Left lobe of liver (tissue), 2 donors: ENCODE data around the gene KLHL1. TPM values are rescaled to one million over a fixed set of nuclear protein-coding genes. Genes with fewer than 3 reads are reported as not detected.
A peak's percentile ranks its signal among the peaks of the same experiment; 100 is the strongest.

Experiments used
- ATAC-seq: fragments of 200-7000 bp; cut with Tn5 transposase; one replicate; pipeline ENCODE4 v1.9.1; 2020; ENCODE audit warnings: mild to moderate bottlenecking, moderate library complexity
- DNase-seq: peaks from one replicate; pipeline ENCODE4 v3.0.0-alpha.2; 2020; ENCODE audit warnings: low spot score
- total RNA-seq: library from RNA; stranded (reverse); gene quantifications from one replicate; pipeline ENCODE4 v1.2.1, GENCODE V29; 2021
- donor health status: DM: no; HTN: no; CAD: no; lungs with moderate emphysema.
- donor health status: DM: no; HTN: yes; CAD: no.

The KLHL1 gene
- total RNA-seq, 1 donor from 2014 or later, result not detected

DNA sequence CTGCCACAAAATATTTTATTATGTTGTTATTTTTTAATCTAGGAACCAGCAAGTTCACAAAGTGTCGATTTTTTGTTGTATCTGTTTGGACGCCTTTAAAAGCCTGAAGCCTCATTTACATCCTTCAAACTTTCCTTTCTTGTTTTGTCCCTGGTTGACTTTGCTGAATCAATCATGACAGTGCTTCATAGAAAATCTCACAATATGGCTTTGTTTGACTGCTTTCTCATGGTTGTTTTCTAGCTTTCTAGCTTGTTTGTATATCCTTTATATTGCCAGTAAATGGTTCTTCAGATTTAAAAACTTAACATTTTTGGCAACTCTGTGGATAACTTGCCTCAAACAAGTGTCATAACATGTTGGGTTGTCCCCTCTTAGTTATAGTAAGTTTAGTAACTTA, 84.7 kb downstream of the KLHL1 start:
- ATAC-seq (no peak), DNase-seq (no peak)

DNA sequence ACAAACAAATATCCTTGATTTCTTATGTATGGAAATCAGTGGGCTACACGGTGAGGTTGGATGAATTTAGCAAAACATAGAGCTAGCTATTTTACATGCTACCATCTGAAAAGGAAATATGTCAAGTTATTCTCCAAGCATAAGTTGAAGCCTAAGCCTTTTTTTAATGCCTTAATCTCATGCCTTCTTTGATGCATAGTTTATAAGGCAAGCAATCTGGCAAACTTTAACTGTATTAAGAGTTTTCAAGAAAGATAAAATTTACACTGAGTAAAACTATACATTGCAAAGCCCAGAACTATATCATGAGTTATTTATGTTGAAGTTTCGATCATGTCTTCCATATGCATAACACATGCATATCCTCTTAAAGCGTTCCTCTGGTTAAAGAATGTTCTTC, 85.6 kb downstream of the KLHL1 start:
- ATAC-seq (no peak), DNase-seq (no peak)

DNA sequence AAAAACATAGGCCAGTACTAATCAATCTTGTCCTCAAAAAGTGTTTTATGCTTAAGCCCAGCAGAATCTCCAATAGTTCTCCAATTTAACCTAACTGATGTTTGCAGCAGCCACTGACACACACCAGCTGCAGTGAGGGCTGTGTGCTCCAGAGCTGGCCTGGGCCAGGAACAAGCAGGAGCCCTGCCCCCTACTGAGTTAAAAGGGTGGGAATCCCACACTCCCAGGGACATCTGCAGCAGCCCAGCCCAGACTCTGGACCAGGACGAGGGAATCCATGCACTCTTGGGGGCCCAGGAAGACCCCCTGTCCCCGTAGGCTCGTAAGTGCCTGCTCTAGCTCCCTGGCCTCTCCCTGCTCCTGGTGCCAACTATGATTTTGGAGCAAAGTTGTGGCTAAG, 92.1 kb downstream of the KLHL1 start:
- ATAC-seq, result no peak
- DNase-seq, result no peak

DNA sequence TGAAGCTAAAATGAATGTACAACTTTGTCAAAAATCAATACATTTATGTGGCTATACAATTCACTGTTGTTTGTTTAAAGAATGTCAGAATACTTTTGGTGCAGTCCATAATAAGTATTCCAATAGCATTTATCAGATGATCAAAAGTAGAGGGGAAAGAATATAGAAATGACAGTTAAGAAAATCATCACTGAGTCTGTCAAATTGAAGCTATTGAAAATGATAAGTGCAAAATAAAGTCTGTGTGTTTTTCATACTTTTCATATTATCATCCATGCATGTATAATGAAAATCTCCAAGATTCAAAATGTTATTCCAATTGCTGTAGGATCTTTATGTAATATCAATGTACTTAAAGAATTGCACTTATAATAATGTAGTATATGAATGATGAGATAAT, 93.9 kb downstream of the KLHL1 start:
- DNase-seq (no peak), ATAC-seq (no peak)

DNA sequence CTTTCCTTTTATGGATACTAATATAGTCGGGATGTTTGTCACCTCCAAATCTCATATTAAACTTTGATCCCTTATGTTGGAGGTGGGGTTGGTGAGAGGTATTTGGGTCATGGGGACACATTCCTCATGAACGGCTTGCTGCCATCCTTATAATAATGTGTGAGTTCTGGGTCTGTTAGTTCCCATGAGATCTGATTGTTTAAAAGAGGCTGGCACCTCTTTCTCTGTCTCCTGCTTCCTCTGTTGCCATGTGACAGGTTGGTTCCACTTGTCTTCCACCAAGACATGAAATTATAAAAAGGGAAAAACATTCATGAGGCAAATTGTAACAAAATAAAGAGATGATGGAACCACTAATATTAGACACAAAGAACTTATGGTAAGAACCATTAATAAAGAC, 108.4 kb downstream of the KLHL1 start:
- no peak for DNase-seq
- peak; percentile 44 for ATAC-seq

DNA sequence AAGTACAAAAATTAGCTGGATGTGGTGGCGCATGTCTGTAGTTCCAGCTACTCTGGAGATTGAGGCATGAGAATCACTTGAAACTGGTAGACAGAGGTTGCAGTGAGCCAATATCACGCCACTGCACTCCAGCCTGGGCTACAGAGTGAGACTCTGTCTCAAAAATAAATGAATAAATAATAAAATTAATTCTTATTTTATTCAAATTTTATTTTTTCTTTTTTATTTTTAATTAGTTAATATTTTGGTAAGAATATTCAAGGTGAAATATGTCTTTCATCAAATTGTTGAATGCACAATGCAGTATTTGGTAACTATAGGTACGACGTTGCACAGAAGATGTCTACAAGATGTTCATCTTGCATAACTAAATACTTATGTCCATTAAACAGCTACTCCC, 111.2 kb downstream of the KLHL1 start:
- DNase-seq, result no peak
- no peak for ATAC-seq

DNA sequence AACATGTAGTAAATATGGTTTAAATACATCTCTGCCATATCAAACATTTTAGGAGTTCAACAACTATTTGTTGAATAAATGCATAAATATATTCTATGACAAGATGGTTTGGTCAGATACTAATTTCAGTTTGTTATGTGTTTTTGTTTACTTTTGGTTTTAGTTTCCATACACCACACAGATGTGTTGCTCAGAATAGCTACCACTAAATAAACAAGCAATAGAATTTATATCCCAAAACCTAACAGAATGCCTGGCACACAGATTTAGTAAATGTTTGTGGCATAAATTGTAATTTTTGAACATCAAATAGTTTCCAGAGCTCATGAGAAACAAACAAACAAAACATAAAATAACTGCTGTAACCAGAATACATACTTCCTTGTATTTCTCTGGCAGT, 127.5 kb downstream of the KLHL1 start:
- DNase-seq, result no peak
- ATAC-seq, result no peak

DNA sequence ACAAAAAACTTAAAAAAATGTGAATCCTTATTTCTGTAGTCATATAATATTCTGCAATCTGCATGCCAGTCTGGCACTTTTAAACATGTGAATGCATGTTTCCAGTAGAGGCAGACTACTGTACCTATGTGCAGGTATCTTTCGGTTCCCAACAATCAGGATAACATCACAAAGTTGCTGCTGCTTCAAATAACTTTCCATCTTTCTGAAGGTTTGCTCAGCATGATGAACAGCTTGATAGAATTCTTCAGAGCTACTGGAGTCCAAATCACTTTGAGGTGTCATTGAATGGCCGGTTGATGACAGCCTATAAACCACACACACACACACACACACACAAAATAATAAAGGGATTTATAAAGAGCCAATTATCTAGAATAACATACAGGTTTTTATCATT, 132.8 kb downstream of the KLHL1 start:
- ATAC-seq, result no peak
- no peak for DNase-seq

DNA sequence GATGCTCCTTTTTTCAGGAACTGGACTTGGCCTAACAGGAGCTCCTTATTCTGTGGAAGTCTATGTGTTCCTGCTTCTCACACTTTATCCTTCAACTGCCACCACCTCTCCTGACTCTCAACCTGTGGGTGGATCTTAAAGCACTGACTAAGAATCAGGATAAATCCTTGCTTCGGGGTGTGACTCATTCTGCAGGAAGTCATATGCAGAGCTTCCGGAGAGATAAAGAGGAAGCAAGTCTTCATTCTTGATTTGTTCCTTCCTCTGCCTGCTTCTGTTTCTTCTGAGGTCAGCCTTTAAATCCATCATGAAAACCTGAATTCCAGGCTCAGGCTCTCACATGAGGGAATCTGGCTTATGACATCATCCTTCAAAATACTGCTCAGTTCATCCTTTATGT, 137.7 kb downstream of the KLHL1 start:
- ATAC-seq (no peak), DNase-seq (no peak)

DNA sequence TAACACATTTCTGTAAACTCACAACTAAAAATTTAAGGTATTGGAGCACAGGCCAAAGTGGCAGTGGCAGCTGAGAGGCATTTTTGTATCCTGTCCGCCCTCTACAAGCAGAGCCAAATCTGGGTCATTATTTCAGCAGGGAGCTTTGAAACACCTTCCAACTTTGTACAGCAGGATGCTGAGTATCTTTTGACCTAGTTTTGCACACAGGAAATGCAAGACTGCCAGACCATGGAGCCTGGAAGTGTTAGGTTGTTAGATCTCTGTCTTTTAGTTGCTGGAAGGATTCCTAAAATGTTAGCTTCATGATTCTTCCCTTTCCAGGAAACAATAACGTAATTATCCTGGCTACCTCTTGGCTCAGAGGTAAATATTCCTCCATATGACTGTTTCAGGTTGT, 149.2 kb downstream of the KLHL1 start:
- ATAC-seq (no peak), DNase-seq (no peak)

DNA sequence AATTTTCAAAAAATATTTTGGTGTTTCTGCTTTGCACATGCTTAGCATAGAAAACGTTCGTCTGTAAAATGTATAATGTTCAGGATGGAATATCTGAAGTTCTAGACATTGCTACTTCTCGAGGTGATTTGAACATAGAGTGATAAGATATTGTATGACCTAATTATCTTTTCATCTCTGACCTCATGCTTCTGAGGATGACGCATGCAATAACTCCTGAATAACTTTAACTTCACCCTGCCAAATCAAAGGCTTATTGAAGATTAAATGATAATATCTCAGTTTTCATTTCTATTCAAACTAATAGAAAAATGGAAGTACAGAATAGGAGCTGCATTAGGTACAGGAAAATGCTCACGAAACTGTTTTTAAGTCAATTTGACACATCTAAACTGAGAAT, 151.4 kb downstream of the KLHL1 start:
- DNase-seq (no peak), ATAC-seq (no peak)

DNA sequence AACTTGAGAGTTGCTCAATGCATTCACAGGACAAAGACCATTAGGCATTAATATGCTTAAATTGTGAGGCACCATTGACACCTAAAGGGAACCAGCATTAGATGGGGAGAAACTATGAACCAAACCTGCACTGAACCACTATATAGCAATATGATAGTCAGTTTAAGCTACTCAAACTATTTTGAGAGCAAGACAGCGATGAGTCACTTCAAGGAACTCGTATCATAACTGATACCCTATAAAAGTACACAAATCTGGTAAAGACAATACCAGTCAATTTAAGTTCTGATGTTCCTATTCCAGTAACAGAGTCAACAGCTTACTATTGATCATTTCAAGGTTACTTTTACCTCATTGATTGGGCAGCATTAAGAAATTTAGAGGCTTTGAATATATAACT, 151.9 kb downstream of the KLHL1 start:
- no peak for ATAC-seq

DNA sequence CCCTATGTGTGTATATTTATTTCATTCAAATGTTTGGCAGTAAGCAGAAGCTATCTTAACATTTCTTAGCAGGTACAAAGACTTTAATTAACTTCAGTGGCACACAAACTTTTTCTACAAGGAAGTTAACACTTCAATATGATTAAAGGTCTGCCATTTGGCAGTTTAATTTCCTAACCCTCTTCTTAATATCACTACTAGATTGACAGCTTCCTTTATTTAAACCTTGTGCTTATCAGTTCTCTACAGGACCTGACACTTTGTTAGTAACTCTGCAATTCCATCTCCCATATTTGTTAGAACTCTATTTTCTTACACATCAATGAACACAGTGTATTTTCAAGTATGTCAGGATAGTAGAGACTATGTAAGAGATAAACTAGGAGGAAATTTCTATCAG, 153.0 kb downstream of the KLHL1 start:
- DNase-seq, result no peak
- no peak for ATAC-seq

More for the DNA sequence above, 151.9 kb downstream of the KLHL1 start:
- DNase-seq, result no peak

DNA sequence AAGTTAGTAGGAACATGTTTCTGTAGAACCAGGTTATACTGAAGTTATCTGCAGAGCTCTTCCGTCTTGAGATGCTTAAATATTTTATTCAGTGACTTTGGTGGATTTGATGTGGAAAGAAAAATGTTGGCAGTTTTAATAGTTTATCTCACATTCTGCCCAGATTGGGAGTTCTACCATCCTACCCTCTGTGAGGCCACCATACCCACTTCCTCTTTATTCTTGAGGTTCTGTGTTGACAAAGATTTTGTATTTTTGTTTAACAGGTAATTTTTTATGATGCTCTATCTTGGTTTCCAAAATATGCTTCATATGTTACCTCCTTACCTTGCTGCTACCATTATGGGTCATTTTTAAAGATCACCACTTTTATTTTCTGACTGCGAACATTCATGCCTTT, 156.8 kb downstream of the KLHL1 start:
- ATAC-seq, result no peak
- no peak for DNase-seq

DNA sequence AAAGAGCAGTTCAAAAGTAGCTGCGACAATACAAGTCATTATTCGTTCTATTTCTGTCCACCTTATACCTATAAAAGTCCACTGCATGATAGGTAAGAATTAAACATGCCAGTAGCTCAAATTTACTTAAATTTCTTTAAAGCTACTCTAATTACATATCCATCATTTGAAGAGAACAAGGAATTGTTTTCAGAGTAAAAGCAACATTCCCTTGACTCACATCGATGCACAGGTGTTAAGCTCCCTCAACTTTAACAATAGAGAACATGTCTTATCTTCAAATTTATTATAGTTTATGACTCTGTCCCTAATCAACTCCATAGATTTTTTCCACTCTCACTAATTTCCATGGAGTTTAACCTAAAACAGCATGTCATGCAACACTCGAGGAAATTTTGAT, 158.1 kb downstream of the KLHL1 start:
- DNase-seq, result no peak
- ATAC-seq, result no peak

DNA sequence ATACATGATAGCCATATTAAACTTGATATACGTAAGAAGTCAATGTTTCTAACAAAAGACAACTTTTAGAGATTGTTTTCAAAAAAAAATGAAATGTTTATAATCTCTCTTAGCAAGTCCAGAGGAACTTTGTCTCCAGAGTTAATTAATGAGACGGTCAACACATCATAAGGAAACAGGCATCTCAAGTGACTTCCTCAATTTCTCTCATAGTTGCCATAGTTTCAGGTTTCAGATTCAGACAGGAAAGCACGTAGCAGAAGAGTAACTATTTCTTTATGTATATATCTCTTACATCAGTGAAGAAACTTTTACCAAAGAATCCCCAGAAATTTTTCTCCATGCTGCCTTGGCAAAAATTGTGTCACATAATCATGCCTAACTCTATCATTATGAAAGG, 160.2 kb downstream of the KLHL1 start:
- no peak for ATAC-seq

DNA sequence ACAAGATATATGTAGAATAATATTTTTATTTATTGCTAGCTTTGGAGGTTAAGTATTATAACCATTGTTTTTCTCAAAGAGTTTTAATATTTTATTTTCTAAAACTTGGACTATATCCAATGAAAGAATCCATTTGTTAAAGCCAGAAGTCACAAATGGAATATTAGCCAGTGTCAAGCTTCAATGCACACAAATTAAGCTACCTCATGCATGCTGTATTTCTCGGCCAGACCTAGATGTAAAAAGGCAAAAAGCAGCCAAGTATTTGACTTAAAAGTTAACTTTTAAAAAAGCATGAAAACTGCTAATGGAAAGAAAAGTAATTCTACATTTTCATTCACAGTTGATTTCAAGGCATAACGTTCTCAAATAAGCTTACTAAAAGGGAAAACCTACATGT, 160.7 kb downstream of the KLHL1 start:
- ATAC-seq (no peak), DNase-seq (no peak)

More for the DNA sequence above, 160.2 kb downstream of the KLHL1 start:
- no peak for DNase-seq

DNA sequence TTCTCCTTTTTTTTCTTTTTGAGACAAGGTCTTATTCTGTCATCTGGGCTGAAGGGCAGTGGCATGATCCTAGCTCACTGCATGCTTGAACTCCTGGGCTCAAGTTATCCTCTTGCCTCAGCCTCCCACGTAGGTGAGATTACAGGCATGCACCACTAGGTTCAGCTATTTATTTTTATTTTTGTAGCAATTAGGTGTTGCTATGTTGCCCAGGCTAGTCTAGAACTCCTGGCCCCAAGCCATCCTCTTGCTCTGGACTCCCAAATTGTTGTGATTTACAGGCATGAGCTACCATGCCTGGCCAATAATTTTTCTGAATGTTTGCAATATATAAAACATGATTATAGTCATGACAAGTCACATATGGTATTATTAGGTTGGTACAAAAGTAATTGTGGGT, 161.7 kb downstream of the KLHL1 start:
- ATAC-seq (no peak), DNase-seq (no peak)

DNA sequence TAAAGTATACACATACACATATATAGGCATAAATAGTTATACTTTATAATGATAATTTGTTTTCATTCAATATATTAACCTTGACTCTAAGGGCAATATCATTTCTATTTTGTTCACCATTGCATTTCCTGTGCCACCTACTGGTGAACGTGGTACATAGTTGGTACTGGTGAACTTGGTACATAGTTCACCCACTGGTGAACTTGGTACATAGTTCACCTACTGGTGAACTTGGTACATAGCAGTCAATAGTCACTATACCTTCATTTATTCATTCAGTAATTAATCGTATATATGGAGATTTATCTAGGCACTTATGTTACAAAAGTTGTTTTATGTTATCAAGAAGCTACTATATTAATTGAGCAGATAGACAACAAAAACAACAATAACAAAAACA, 173.2 kb downstream of the KLHL1 start:
- DNase-seq, result no peak
- peak; percentile 78 for ATAC-seq

DNA sequence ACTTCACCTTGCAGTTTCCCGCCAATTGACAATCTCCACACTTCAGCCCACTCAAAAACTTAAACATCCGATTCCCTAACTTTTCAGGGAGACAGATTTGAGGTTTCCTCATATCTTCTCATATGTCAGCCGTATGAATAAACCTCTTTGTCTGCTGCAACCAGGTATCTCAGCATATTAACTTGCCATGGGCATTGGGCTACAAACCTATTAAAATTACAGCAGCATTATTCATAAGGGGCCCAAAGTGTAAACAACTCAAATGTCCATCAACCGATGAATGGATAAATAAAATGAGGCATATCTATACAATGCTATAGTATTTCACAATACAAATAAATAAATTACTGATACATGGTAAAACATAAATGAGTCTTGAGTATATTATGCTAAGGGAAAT, 180.0 kb downstream of the KLHL1 start:
- DNase-seq, result no peak
- no peak for ATAC-seq

DNA sequence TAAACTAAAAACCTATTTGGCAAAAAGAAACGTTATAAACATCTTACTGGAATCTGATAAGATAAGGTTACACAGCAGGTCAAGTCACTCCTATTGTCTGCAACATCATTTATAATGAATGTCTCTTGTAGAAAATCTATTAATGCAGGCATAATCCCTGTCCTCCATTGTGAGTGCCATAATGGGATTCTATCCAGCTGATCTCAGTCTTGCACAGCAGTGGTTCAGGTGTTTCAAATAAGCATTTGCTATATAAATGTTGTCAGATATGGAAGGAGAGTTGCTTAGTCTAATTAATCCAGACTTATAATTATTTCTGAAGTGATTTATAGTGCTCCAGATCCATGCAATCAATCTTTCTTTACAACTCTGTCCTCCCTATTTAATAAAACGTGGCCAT, 187.1 kb downstream of the KLHL1 start:
- ATAC-seq (no peak), DNase-seq (no peak)

DNA sequence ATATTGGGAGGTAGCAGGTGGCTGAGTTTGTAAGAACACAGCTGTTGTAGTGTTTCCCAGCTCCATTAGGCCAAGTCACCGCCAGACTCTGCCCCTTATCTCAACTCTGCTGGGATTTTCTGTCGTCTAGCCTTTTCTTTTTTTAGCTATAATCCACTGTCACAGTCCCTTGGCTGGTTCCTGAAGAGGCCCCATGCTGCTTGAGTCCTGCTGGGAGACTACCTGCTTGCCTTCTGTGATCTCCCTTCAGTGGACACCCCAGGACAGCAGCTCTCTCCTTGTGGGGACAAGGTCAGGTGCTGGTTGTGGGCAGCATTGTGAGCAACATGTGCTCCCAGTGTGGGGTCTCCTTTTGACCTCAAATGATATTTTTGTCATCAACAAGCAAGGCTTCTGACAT, 195.6 kb downstream of the KLHL1 start:
- ATAC-seq (no peak), DNase-seq (no peak)

DNA sequence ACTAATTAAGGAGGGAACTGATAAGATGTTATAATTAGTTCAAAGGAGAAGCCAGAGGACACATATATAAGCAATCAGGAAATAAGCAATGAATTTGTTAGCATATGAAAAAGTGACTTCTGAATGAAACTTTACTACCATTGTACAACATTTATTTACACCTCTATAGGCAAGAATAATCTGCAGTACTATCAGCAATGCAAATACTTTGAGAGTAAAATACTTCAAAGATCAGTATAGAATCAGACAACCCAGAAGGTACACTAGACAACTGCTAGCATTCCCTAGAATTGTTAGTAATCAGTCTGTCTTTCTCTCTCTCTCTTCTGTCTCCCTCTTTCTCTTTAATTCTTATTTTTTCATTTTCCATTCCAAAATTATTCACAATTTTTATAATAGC, 197.5 kb downstream of the KLHL1 start:
- no peak for DNase-seq
- ATAC-seq, result no peak

DNA sequence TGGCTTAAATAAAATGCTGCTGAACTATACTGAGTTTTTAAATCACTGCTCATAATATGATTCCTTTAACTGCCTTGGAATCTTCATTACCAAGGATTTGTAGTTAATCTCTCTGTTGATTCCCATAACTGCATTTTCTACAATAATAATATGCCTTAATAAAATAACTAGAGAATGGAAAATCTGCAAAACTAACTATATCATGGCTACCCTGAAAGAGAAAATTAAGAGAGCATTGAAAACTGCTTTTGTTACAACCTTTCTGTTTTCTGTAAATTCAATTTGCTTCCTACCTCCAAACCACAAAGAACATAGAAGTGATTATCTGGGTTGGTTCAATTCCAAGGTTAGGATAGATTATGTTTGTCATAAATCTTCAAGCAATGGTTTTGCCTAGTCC, 203.5 kb downstream of the KLHL1 start:
- DNase-seq (no peak), ATAC-seq (no peak)
